ENCODE measurements around the gene ECPAS.

GRCh38 chr9:111514967-111515366 is 30.8 kb upstream of the ECPAS start:
- TF ChIP-seq CTCF (IDR thresholded peaks at IDR 0.05; ENCODE audit: insufficient read depth, low read length) (no peak), SPI1 (IDR thresholded peaks at IDR 0.05; ENCODE audit: borderline replicate concordance, low read depth) (no peak), REST (IDR thresholded peaks at IDR 0.05; ENCODE audit: insufficient replicate concordance, low read depth) (no peak), POLR2AphosphoS5 (IDR thresholded peaks at IDR 0.05; ENCODE audit: low read depth) (no peak), GABPA (IDR thresholded peaks at IDR 0.05; ENCODE audit: low read depth) (no peak)

Measured in HL-60 (cell line).